Natural killer cell treated with Interleukin-12 subunit alpha and Interleukin-12 subunit beta and Interleukin-15 and Interleukin-18, amount 100 ng/mL, for 72 hours (primary cell): ENCODE results near the gene MYH7B. TPM values are rescaled to one million over a fixed set of nuclear protein-coding genes. Genes with fewer than 3 reads are reported as not detected.
A peak's percentile ranks its signal among the peaks of the same experiment; 100 is the strongest.

Experiments used
- ATAC-seq, 2 donors: fragments of 150-1000 bp; cut with Tn5 transposase in 1 of 2; sonication (Bioruptor Pico), chemical (Tn5 transposase) in 1 of 2; 2 replicates each; pipeline ENCODE4 v1.10.0; 2021
- DNase-seq: peaks from one replicate; pipeline ENCODE4 v3.0.0; 2022; ENCODE audit warnings: low spot score
- H3K27ac Mint-ChIP-seq, 2 donors: 1 replicate in 1 of 2; 2 replicates in 1 of 2; pipeline ENCODE4 v1.8.0; 2022; ENCODE audit warnings: mixed read lengths in 2 of 2, mild to moderate bottlenecking in 1 of 2, moderate library complexity in 1 of 2
- H3K27me3 Mint-ChIP-seq, 2 donors: 1 replicate in 1 of 2; 2 replicates in 1 of 2; pipeline ENCODE4 v1.8.0; 2022; ENCODE audit warnings: mixed read lengths in 2 of 2
- H3K36me3 Mint-ChIP-seq: one replicate; pipeline ENCODE4 v1.8.0; 2022; ENCODE audit warnings: mixed read lengths
- H3K4me1 Mint-ChIP-seq, 2 donors: 1 replicate in 1 of 2; 2 replicates in 1 of 2; pipeline ENCODE4 v1.8.0; 2022; ENCODE audit warnings: low read depth in 2 of 2, mixed read lengths in 2 of 2, mild to moderate bottlenecking in 1 of 2
- H3K4me3 Mint-ChIP-seq: one replicate; pipeline ENCODE4 v1.8.0; 2022; ENCODE audit warnings: mixed read lengths
- H3K9me3 Mint-ChIP-seq: 2 replicates; pipeline ENCODE4 v1.8.0; 2022; ENCODE audit warnings: mixed read lengths
- total RNA-seq, 2 donors: library from RNA; stranded (reverse); gene quantifications; one replicate each; pipeline ENCODE4 v1.2.3, GENCODE V29; 2022

Gene MYH7B
- total RNA-seq, 2 donors from 2014 or later = 0.19 TPM; not detected in 1

DNA sequence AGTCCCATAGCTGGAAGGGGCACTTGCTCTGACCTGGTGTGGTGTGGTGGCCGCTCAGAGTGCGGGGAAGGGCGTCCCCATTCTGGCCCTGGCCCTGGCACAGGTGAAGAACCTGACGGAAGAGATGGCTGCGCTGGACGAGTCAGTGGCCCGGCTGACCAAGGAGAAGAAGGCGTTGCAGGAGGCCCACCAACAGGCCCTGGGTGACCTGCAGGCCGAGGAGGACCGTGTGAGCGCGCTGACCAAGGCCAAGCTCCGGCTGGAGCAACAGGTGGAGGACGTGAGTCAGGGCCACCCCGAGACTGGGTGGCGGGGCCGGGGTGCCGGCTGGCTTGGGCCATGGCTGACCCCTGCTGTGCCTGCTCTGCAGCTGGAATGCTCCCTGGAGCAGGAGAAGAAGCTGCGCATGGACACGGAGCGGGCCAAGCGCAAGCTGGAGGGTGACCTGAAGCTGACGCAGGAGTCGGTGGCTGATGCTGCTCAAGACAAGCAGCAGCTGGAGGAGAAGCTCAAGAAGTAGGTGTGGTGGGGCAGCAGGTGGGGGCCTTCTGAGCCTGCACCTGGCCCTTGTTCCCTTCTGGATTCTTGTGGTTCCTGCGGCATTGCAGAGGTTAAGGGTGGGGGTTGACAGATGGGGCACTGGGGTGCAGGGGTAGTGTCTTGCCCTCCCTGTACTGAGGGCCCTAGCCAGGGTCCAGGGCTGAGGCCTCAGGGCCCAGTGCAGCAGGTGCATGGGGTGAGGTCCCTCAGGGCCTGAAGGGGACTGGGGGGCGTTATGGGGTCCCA is 40.8 kb downstream of the MYH7B start:
- H3K4me3 Mint-ChIP-seq = no peak overlapping the region
- DNase-seq (no peak), ATAC-seq (no peak)
- no peaks in the 10 kb centered on the region for H3K9me3 Mint-ChIP-seq
- H3K4me1 Mint-ChIP-seq = peaks cover 5 to 8% of the 10 kb centered on the region in 2 donors
- no peaks in the 10 kb centered on the region for H3K27me3 Mint-ChIP-seq
- no peaks in the 10 kb centered on the region for H3K36me3 Mint-ChIP-seq
- no peak overlapping the region for H3K27ac Mint-ChIP-seq

DNA sequence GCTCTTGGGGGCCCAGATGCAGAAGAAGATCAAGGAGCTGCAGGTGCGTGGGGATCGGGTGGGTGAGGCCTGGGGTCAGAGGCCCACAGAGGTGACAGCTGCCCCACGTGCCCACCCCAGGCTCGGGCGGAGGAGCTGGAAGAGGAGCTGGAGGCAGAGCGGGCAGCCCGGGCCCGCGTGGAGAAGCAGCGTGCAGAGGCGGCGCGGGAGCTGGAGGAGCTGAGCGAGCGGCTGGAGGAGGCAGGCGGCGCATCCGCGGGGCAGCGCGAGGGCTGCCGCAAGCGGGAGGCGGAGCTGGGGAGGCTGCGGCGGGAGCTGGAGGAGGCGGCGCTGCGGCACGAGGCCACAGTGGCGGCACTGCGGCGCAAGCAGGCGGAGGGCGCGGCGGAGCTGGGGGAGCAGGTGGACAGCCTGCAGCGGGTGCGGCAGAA is 41.5 kb downstream of the MYH7B start:
- peak in 1 of 2 donors; percentile 9 for ATAC-seq
- Mint-ChIP-seq H3K27ac (no peak overlapping the region), H3K4me3 (no peak overlapping the region), H3K9me3 (no peaks in the 10 kb centered on the region), H3K36me3 (no peaks in the 10 kb centered on the region), H3K27me3 (no peaks in the 10 kb centered on the region), H3K4me1 (peaks cover 5 to 8% of the 10 kb centered on the region in 2 donors)
- DNase-seq = no peak

DNA sequence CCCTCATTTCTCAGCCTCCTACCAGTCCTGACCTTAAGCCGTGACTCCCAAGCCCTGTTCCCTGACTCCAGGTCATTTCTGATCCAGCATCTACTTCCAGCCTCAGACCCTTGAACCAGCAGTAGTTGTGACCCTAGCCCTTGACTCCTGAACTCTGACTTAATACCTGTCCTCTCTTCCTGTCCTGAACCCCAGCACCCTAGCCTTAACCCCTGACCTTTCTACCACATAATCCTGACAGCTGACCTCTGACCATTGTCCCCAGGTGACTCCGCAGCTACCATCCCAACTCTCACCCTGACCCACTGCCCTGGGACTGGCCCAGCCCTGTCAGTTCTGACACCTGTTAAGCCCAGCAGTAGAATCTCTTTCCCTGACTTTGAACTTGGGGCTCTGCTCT is 42.1 kb downstream of the MYH7B start:
- no peak for DNase-seq
- peaks cover 5 to 8% of the 10 kb centered on the region in 2 donors for H3K4me1 Mint-ChIP-seq
- H3K9me3 Mint-ChIP-seq = no peaks in the 10 kb centered on the region
- peak overlapping the region in 1 of 2 donors; percentile 68 for H3K27ac Mint-ChIP-seq
- no peak overlapping the region for H3K4me3 Mint-ChIP-seq
- ATAC-seq = no peak
- H3K36me3 Mint-ChIP-seq = no peaks in the 10 kb centered on the region
- no peaks in the 10 kb centered on the region for H3K27me3 Mint-ChIP-seq

DNA sequence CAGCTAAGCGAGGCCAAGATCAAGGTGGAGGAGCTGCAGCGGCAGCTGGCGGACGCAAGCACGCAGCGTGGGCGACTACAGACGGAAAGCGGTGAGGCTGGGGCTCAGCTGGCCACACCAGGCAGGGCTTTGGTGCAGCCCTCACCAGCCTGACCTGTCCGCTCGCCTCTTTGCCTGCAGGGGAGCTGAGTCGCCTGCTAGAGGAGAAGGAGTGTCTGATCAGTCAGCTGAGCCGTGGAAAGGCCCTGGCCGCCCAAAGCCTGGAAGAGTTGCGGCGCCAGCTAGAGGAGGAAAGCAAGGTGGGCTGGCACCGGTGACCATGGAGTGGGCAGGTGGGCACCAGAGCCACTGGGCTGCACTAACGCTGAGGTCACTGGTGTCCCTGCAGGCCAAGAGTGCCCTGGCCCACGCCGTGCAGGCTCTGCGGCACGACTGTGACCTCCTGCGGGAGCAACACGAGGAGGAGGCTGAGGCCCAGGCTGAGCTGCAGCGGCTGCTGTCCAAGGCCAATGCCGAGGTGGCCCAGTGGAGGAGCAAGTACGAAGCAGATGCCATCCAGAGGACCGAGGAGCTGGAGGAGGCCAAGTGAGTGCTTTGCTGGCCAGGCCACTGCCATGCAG is 42.8 kb downstream of the MYH7B start:
- peaks cover 5 to 8% of the 10 kb centered on the region in 2 donors for H3K4me1 Mint-ChIP-seq
- H3K27ac Mint-ChIP-seq = peak overlapping the region in 1 of 2 donors; percentile 68
- H3K9me3 Mint-ChIP-seq = no peaks in the 10 kb centered on the region
- no peak overlapping the region for H3K4me3 Mint-ChIP-seq
- DNase-seq = no peak
- no peaks in the 10 kb centered on the region for H3K27me3 Mint-ChIP-seq
- ATAC-seq = no peak
- H3K36me3 Mint-ChIP-seq = no peaks in the 10 kb centered on the region

DNA sequence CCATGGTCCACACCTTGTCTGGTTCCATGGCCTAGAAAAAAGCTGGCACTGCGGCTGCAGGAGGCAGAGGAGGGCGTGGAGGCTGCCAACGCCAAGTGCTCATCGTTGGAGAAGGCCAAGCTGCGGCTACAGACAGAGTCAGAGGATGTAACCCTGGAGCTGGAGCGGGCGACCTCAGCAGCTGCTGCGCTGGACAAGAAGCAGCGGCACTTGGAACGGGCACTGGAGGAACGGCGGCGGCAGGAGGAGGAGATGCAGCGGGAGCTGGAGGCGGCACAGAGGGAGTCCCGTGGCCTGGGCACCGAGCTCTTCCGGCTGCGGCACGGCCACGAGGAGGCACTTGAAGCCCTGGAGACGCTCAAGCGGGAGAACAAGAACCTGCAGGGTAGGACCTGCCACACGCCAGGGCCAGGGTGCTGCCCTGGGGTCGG is 43.4 kb downstream of the MYH7B start:
- ATAC-seq (no peak), DNase-seq (no peak)
- Mint-ChIP-seq H3K4me1 (peaks cover 5 to 8% of the 10 kb centered on the region in 2 donors), H3K4me3 (no peak overlapping the region), H3K36me3 (no peaks in the 10 kb centered on the region), H3K27ac (no peak overlapping the region), H3K9me3 (no peaks in the 10 kb centered on the region), H3K27me3 (no peaks in the 10 kb centered on the region)

DNA sequence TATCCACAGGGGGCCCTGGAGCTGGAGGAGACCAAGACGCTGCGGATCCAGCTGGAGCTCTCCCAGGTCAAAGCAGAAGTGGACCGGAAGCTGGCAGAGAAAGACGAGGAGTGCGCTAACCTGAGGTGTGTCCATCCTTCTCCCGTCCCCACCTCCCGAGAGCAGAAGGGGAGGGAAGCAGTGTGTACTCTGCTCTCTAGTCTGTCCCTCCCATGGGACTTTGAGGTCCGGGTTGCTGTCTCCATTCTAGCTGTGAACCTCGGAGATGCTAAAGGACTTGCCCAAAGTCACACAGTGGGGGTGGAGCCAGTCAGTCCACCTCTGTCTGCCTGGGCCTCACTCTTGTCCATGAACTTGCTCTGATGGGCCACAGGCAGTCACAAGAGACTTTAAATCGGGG is 44.1 kb downstream of the MYH7B start:
- Mint-ChIP-seq H3K27ac (no peak overlapping the region), H3K4me3 (no peak overlapping the region), H3K9me3 (no peaks in the 10 kb centered on the region), H3K36me3 (no peaks in the 10 kb centered on the region), H3K4me1 (peaks cover 5 to 8% of the 10 kb centered on the region in 2 donors), H3K27me3 (no peaks in the 10 kb centered on the region)
- ATAC-seq (no peak), DNase-seq (no peak)

DNA sequence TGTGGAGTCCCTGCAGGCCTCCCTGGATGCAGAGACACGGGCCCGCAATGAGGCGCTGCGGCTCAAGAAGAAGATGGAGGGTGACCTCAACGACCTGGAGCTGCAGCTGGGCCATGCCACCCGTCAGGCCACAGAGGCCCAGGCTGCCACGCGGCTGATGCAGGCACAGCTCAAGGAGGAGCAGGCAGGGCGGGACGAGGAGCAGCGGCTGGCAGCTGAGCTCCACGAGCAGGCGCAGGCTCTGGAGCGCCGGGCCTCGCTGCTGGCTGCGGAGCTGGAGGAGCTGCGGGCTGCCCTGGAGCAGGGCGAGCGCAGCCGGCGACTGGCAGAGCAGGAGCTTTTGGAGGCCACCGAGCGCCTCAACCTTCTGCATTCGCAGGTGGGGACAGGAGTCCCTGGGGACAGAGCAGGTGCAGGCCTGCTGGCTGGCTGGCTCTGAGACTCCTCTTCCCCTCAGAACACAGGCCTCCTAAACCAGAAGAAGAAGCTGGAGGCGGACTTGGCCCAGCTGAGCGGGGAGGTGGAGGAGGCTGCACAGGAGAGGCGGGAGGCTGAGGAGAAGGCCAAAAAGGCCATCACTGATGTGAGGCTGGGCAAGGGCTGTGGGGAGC is 44.7 kb downstream of the MYH7B start:
- Mint-ChIP-seq H3K36me3 (no peaks in the 10 kb centered on the region), H3K27me3 (no peaks in the 10 kb centered on the region), H3K27ac (no peak overlapping the region), H3K4me3 (no peak overlapping the region), H3K9me3 (no peaks in the 10 kb centered on the region), H3K4me1 (peaks cover 5 to 8% of the 10 kb centered on the region in 2 donors)
- ATAC-seq = no peak
- DNase-seq = peak; percentile 45

DNA sequence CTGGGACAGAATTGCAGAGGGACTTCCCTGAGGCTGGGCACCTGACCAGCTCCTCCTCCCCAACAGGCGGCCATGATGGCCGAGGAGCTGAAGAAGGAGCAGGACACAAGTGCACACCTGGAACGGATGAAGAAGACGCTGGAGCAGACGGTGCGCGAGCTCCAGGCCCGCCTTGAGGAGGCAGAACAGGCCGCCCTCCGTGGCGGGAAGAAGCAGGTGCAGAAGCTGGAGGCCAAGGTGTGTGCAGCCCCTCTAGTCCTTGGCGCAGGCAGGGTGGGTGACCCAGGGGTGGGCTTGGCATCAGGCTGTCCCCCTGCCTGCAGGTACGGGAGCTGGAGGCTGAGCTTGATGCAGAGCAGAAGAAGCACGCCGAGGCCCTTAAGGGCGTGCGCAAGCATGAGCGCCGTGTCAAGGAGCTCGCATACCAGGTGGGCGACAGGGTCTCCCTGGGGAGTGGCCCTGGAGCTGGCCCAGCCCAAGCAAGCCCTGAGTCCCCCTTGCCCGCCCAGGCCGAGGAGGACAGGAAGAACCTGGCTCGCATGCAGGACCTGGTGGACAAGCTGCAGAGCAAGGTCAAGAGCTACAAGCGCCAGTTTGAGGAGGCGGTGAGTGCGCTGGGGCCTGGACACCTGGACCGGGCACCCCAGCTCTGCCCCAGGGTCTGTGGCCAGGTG is 45.4 kb downstream of the MYH7B start:
- H3K27me3 Mint-ChIP-seq = no peaks in the 10 kb centered on the region
- no peak for ATAC-seq
- no peak overlapping the region for H3K27ac Mint-ChIP-seq
- no peak overlapping the region for H3K4me3 Mint-ChIP-seq
- no peaks in the 10 kb centered on the region for H3K9me3 Mint-ChIP-seq
- peaks cover 5 to 8% of the 10 kb centered on the region in 2 donors for H3K4me1 Mint-ChIP-seq
- H3K36me3 Mint-ChIP-seq = no peaks in the 10 kb centered on the region
- peak; percentile 54 for DNase-seq

DNA sequence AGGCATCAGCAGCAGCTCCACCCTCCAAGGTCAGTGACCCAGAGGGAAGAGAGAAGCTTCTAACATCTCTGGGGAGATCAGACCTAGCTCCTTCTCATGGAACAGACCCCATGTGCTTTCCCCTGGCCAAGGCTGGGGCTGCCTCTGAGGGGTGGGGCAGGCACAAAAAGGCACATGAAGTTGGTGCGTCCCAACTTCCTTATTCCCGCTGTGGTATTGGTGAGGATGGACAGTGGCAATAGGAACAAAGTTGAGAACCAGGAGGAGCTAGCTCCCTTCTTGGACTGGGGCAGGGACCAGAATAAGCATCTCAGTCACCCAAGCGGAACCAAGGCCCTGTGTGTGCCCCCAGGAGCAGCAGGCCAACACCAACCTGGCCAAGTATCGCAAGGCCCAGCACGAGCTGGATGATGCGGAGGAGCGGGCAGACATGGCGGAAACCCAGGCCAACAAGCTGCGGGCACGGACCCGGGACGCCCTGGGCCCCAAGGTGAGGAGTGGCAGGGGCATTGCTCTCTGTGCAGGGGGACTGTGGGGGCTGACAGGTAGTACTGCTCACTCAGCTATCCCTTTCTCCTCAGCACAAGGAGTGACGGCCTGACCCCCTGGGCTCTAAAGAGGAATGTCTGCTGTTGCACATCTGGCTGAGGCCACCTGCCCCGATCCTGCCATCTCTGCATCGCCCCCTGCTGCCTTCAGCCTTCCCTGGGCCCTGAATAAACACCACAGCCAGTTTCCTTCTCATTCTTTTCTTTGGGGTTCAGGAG is 46.1 kb downstream of the MYH7B start:
- H3K36me3 Mint-ChIP-seq = no peaks in the 10 kb centered on the region
- no peaks in the 10 kb centered on the region for H3K9me3 Mint-ChIP-seq
- no peaks in the 10 kb centered on the region for H3K27me3 Mint-ChIP-seq
- no peak overlapping the region for H3K4me3 Mint-ChIP-seq
- no peak overlapping the region for H3K27ac Mint-ChIP-seq
- no peak for ATAC-seq
- DNase-seq = peak; percentile 58
- H3K4me1 Mint-ChIP-seq = peaks cover 5 to 8% of the 10 kb centered on the region in 2 donors

DNA sequence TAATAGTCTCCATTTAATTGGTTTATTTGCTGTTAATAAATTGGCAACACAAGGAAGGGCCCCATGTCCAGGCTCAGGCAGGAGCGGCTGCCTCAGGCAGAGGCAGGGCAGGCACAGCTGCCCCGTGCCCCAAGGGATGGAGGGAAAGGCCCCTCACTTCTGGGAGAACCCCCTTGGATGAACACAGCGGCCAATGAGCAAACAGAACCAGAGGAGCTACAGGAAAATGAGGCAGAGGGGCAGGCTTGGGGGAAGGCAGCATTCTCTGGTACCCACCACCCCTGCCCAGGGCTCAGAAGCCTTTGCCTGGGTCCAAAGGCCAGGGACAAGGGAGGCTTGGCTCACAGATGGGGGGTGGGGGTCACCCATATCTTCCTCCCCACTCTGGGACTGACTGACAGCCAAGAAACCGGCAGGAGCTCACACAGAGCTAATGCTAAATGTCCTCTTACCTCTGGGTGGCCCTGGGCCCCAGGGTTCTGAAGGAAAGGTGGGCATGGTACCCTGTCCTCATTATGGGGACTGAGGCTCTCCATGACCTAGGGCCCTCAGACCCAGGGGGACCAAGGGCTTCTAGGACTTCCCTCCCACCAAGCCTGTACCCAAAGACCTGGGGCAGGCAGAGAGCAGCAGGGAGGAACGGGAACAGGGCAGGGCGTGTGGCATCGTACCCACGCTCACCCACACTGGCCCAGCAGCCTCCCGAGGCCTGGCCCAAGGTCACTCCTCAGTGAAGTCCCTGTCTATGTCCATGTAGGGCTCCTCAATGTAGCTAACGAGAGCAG is 47.0 kb downstream of the MYH7B start:
- DNase-seq = peak; percentile 51
- Mint-ChIP-seq H3K9me3 (no peaks in the 10 kb centered on the region), H3K27ac (no peak overlapping the region), H3K27me3 (no peaks in the 10 kb centered on the region), H3K36me3 (no peaks in the 10 kb centered on the region), H3K4me3 (no peak overlapping the region), H3K4me1 (peaks cover 3 to 7% of the 10 kb centered on the region in 2 donors)
- no peak for ATAC-seq

DNA sequence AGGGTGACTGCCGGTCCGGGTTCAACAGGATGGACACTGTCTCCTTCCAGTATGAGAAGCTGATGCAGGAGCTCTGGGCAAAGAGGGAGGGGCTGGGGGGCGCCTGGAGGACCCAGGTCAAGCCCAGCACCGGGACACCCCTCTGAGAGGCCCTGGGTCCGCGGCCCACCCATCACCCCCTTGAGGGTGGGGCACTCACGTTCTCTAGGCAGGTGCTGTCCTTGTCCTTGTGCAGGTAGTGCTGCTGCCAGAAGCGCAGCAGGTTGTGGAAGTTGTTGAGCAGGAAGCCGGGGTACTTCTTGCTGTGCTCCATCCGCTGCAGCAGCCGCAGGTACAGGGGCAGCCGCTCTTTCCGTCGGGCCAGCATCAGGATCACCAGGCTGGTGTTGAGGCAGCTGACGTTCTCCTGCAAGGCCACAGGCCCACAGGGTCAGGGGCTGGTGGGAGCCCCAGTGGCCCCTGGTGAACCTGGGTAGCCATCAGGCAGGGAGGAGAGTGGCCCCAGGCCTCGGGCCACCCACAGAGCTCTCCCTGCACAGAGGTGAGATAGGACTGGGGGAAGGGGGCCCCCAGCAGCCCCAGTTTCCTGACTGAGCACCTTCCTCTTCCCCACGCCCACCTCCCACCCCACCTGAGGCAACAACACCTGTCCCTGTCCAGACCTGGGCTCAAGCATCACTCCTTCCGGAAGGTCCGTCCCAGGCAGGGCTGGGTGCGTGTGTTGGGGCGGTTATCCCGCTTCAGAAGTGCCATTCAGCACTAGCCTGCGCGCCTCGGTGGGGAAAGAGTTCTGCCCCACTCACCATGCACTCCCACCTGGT is 47.8 kb downstream of the MYH7B start:
- no peaks in the 10 kb centered on the region for H3K4me1 Mint-ChIP-seq
- no peak overlapping the region for H3K4me3 Mint-ChIP-seq
- no peaks in the 10 kb centered on the region for H3K27me3 Mint-ChIP-seq
- DNase-seq (peak; percentile 39), ATAC-seq (no peak)
- H3K36me3 Mint-ChIP-seq = no peaks in the 10 kb centered on the region
- no peaks in the 10 kb centered on the region for H3K9me3 Mint-ChIP-seq
- no peak overlapping the region for H3K27ac Mint-ChIP-seq

DNA sequence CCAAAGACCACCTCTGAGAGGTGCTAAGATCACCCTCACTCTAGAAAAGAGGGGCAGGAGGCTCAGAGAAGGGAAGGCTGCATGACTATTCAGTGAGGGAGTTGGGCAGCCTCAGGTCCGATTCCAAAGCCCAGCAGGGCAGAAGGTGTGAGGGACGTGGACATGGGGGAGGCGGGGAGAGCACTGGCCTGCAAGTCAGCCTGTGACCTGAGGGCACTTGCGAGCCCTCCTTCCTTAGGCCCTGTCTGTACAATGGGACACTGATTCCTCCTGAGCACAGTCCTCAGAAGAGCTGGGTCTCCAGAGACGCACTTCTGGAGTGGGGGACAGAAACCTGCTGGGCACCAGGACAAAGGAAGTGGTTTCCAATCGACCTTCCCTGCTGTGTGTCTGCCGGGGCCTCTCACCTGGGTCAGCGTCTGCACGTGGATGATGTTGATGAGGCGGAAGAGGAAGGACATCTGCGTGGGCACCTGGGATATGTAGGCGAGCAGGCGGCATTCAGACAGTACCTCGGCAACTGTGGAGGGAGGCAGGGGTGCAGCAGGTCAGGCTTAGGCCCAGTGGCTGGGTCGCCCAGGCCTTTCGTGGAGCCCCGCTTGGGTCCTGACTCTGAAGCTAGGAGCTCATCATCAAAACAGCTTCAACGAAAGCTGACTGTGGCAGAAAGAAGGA is 48.5 kb downstream of the MYH7B start:
- ATAC-seq (no peak), DNase-seq (peak; percentile 35)
- Mint-ChIP-seq H3K4me1 (no peaks in the 10 kb centered on the region), H3K9me3 (no peaks in the 10 kb centered on the region), H3K4me3 (no peak overlapping the region), H3K27me3 (no peaks in the 10 kb centered on the region), H3K36me3 (peaks cover 4% of the 10 kb centered on the region), H3K27ac (no peak overlapping the region)
